GM18909 (cell line): ENCODE measurements around the gene B3GAT1.
"Not testable (repeated sequence)": the region's sequence is repeated elsewhere in the genome, so short reads cannot be mapped to it uniquely, and the experiment has no call there.

ENCODE experiments used
- ATAC-seq: cut with Tn5 transposase; IDR thresholded peaks from one replicate; pipeline ENCODE4 v1.9.1; 2021; ENCODE audit warnings: mild to moderate bottlenecking; ENCODE audit not compliant: unreplicated experiment, poor library complexity

B3GAT1 gene

GRCh38 chr11:134360050-134360835 lies 51.8 kb downstream of the B3GAT1 start:
- ATAC-seq, result peak; percentile 84

GRCh38 chr11:134359646-134360045 lies 52.4 kb downstream of the B3GAT1 start:
- no peak for ATAC-seq

- ATAC-seq, result no peak
These were observed 53.1 kb downstream of the B3GAT1 start for GRCh38 chr11:134358856-134359490.

GRCh38 chr11:134358165-134358855 lies 53.7 kb downstream of the B3GAT1 start:
- no peak for ATAC-seq

GRCh38 chr11:134357545-134357839 lies 54.5 kb downstream of the B3GAT1 start:
- no peak for ATAC-seq

GRCh38 chr11:134356656-134357544 lies 55.1 kb downstream of the B3GAT1 start:
- ATAC-seq, result no peak

GRCh38 chr11:134355656-134356055 lies 56.4 kb downstream of the B3GAT1 start:
- no peak for ATAC-seq

- ATAC-seq, result no peak
These were observed 56.9 kb downstream of the B3GAT1 start for GRCh38 chr11:134355136-134355535.

GRCh38 chr11:134352111-134352510 lies 59.9 kb downstream of the B3GAT1 start:
- no peak for ATAC-seq

GRCh38 chr11:134350381-134350780 lies 61.7 kb downstream of the B3GAT1 start:
- ATAC-seq, result no peak

GRCh38 chr11:134349802-134350355 lies 62.2 kb downstream of the B3GAT1 start:
- ATAC-seq, result no peak

GRCh38 chr11:134349109-134349801 lies 62.8 kb downstream of the B3GAT1 start:
- no peak for ATAC-seq

- no peak for ATAC-seq
These were observed 64.6 kb downstream of the B3GAT1 start for GRCh38 chr11:134347441-134347840.

GRCh38 chr11:134346976-134347350 lies 65.1 kb downstream of the B3GAT1 start:
- no peak for ATAC-seq

- ATAC-seq, result no peak
These were observed 65.7 kb downstream of the B3GAT1 start for GRCh38 chr11:134346101-134346975.

GRCh38 chr11:134345237-134345550 lies 66.8 kb downstream of the B3GAT1 start:
- no peak for ATAC-seq

- ATAC-seq, result not testable (repeated sequence)
These were observed 67.4 kb downstream of the B3GAT1 start for GRCh38 chr11:134344497-134345236.

GRCh38 chr11:134343646-134344045 lies 68.4 kb downstream of the B3GAT1 start:
- no peak for ATAC-seq
